DND-41 (cell line): ENCODE measurements around the gene ZFYVE28.

ENCODE experiments used
- EZH2 ChIP-seq: IDR thresholded peaks from 3 replicates; pipeline ENCODE4 v1.6.1; 2012; ENCODE audit warnings: borderline replicate concordance, low read depth, mild to moderate bottlenecking, moderate library complexity, low read length, inconsistent platforms; ENCODE audit not compliant: severe bottlenecking
- TF ChIP-seq, protein P1 (sequence below): IDR thresholded peaks from 2 replicates; pipeline ENCODE4 v1.5.1; 2012; ENCODE audit warnings: borderline replicate concordance, low read length, moderate library complexity, mild to moderate bottlenecking; ENCODE audit not compliant: poor library complexity, severe bottlenecking; ENCODE audit errors: extremely low read depth

DNA sequence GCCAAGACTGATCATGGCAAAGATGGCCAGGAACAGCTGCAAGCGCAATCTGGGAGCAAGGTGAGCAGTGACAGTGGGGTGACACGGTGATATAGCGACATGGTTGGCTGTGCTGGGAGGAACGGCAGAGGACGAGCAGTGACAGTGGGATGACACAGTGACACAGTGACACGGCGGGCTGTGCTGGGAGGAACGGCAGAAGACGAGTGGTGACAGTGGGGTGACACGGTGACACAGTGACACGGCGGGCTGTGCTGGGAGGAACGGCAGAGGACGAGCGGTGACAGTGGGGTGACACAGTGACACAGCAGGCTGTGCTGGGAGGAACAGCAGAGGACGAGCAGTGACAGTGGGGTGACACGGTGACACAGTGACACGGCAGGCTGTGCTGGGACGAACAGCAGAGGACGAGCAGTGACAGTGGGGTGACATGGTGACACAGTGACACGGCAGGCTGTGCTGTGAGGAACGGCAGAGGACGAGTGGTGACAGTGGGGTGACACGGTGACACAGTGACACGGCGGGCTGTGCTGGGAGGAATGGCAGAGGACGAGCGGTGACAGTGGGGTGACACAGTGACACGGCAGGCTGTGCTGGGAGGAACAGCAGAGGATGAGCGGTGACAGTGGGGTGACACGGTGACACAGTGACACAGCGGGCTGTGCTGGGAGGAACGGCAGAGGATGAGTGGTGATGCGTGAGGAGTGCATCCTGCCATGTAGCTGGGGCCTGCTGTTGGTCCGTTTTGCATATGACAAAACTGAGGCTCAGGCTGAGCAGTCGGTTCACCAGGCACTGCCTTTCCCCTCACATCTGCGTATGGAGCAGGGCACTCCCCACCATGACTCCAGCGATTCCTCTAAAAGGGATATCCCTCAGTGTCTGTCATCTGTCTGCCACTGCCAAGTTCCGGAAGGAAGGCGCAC is 120.6 kb downstream of the ZFYVE28 start:
- TF ChIP-seq EZH2 = no peak
- TF ChIP-seq, protein P1, sequence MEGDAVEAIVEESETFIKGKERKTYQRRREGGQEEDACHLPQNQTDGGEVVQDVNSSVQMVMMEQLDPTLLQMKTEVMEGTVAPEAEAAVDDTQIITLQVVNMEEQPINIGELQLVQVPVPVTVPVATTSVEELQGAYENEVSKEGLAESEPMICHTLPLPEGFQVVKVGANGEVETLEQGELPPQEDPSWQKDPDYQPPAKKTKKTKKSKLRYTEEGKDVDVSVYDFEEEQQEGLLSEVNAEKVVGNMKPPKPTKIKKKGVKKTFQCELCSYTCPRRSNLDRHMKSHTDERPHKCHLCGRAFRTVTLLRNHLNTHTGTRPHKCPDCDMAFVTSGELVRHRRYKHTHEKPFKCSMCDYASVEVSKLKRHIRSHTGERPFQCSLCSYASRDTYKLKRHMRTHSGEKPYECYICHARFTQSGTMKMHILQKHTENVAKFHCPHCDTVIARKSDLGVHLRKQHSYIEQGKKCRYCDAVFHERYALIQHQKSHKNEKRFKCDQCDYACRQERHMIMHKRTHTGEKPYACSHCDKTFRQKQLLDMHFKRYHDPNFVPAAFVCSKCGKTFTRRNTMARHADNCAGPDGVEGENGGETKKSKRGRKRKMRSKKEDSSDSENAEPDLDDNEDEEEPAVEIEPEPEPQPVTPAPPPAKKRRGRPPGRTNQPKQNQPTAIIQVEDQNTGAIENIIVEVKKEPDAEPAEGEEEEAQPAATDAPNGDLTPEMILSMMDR = no peak
